Measurements from ENCODE around the gene CNTNAP2. TPM values are rescaled to one million over a fixed set of nuclear protein-coding genes. Genes with fewer than 3 reads are reported as not detected.

Gene CNTNAP2
- total RNA-seq, 4 donors from 2014 or later = 0.91 to 16.0 TPM; not detected in 2

DNA sequence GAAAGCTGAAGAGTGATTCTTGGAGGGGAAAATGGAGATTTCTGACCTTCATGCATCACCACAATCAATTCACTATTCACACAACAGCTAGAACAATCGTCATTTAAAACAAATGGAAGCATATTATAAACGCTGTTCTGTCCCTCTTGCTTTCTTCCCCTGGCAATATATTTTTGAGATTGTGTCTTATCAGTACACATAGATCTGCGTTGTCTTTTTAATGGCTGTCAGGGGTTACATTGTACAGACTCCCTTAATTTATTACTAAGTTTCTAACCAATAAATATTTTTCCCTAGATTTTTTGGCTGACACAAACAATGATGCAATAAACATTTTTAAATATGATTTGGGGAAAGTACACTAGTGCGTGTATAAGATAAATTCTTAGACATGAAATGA, 1358.3 kb downstream of the CNTNAP2 start:
- Histone ChIP-seq H3K27ac (no peak overlapping the region), H3K36me3 (no peaks in the 10 kb centered on the region), H3K27me3 (no peaks in the 10 kb centered on the region), H3K4me1 (no peaks in the 10 kb centered on the region), H3K9me3 (no peaks in the 10 kb centered on the region), H3K4me3 (no peak overlapping the region)
- TF ChIP-seq, protein P1, sequence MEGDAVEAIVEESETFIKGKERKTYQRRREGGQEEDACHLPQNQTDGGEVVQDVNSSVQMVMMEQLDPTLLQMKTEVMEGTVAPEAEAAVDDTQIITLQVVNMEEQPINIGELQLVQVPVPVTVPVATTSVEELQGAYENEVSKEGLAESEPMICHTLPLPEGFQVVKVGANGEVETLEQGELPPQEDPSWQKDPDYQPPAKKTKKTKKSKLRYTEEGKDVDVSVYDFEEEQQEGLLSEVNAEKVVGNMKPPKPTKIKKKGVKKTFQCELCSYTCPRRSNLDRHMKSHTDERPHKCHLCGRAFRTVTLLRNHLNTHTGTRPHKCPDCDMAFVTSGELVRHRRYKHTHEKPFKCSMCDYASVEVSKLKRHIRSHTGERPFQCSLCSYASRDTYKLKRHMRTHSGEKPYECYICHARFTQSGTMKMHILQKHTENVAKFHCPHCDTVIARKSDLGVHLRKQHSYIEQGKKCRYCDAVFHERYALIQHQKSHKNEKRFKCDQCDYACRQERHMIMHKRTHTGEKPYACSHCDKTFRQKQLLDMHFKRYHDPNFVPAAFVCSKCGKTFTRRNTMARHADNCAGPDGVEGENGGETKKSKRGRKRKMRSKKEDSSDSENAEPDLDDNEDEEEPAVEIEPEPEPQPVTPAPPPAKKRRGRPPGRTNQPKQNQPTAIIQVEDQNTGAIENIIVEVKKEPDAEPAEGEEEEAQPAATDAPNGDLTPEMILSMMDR (IDR thresholded peaks at IDR 0.05) = no peak
- TF ChIP-seq POLR2A (IDR thresholded peaks at IDR 0.05) = no peak
- intact Hi-C loops (cut with DNase I; ENCODE audit: low total_unique reads) = no loop called here
- no peak for DNase-seq

DNA sequence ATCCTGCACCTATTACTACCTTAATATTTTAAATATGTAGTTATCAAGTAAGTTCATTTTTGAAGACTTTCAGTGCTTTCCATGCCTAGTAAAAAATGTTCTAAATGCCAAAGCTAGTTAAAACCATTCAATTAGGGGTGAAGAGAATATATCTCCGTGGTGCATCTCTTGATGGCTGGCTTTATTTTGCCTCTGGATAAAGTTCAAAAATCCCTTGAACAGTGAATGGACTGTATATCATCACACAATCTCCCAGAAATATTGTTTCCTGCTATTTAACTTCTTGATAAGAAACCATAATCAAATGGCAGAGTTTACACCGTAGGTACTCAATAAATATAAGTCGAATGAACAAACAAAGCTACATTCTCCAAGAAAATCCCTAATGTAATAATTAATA, 1360.9 kb downstream of the CNTNAP2 start:
- no peak for TF ChIP-seq POLR2A (IDR thresholded peaks at IDR 0.05)
- TF ChIP-seq, protein P1 (IDR thresholded peaks at IDR 0.05) = no peak
- DNase-seq = no peak
- Histone ChIP-seq H3K27ac (no peak overlapping the region), H3K27me3 (no peaks in the 10 kb centered on the region), H3K4me3 (no peak overlapping the region), H3K36me3 (no peaks in the 10 kb centered on the region), H3K4me1 (no peaks in the 10 kb centered on the region), H3K9me3 (no peaks in the 10 kb centered on the region)
- intact Hi-C loops (cut with DNase I; ENCODE audit: low total_unique reads) = no loop called here

DNA sequence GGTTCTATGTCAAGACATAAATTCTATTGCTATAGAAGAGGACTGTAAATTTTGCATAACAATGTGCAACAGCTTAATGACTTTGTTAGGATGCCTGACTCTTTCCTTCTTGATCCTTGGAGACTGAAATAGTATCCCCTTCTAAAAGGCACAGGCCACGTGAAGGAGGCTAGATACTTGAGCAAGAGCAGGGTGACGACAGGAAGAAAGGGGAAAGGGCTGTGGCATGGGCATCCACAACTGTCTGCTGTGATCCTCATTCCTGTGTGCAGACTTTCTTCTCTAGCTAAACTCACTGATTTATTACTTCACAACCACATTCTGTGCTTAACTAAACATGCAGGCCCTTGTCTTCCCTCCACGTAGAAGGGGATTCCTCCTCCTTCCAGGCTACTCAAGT, 1362.2 kb downstream of the CNTNAP2 start:
- Histone ChIP-seq H3K4me3 (no peak overlapping the region), H3K4me1 (no peaks in the 10 kb centered on the region), H3K9me3 (no peaks in the 10 kb centered on the region), H3K36me3 (no peaks in the 10 kb centered on the region), H3K27me3 (no peaks in the 10 kb centered on the region), H3K27ac (no peak overlapping the region)
- intact Hi-C loops (cut with DNase I; ENCODE audit: low total_unique reads) = no loop called here
- no peak for DNase-seq
- no peak for TF ChIP-seq POLR2A (IDR thresholded peaks at IDR 0.05)
- TF ChIP-seq, protein P1 (IDR thresholded peaks at IDR 0.05) = no peak

DNA sequence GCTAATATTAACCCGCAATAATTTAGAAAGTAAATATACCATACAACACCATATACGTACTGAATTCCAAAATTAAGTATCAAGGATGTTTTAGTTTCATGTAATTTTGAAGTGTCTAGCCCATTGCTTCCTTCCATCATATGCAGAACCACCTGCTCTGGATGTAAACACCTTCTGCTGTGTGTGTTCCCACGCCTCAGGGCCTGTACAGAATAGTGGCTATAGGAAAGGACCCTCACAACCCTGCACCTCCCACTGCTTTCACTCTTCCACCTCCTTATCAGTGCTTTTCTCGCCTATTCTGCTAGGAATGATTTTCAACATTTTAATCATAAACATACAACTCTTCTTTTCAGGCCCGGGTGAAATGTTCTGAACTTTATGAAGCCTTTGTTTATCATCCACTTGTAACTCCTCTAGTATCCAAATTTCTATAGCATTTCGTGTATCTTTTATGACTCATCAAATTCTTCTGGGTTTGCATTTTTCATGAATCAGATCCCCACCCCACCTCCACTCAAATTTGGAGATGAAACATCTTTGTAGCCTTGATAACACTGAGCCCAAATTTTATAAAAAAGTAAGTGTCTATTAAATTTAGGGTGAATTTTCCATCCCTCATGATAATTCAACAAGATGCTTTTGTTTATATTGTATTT, 1367.2 kb downstream of the CNTNAP2 start:
- Histone ChIP-seq H3K36me3 (no peaks in the 10 kb centered on the region), H3K9me3 (no peaks in the 10 kb centered on the region), H3K27ac (no peak overlapping the region), H3K27me3 (no peaks in the 10 kb centered on the region), H3K4me3 (no peak overlapping the region), H3K4me1 (no peaks in the 10 kb centered on the region)
- TF ChIP-seq, protein P1 (IDR thresholded peaks at IDR 0.05) = no peak
- no peak for TF ChIP-seq POLR2A (IDR thresholded peaks at IDR 0.05)
- intact Hi-C loops (cut with DNase I; ENCODE audit: low total_unique reads) = no loop called here
- no peak for DNase-seq

DNA sequence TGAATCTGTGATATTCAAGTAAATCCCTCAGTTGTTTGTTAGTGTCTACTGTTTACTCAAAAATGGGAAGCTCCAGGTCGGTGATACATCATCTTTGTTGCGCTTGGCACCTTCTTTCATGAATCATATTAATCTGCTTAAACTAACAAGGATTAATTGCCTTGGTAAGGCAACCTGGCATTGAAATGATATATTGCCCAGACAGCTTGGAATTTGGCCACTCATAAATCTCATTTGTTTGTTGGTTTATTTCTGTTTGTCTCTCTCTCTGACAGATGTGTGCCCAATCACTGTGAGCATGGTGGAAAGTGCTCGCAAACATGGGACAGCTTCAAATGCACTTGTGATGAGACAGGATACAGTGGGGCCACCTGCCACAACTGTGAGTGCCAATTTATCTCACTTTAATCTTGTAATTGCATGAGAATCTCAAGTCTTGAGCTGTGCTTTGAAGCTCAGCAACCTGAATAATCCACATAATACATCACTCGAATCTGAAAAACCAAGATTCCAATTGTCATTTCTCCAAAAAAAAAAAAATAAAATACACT, 1369.1 kb downstream of the CNTNAP2 start:
- DNase-seq = no peak
- intact Hi-C loops (cut with DNase I; ENCODE audit: low total_unique reads) = no loop called here
- Histone ChIP-seq H3K4me3 (no peak overlapping the region), H3K9me3 (no peaks in the 10 kb centered on the region), H3K4me1 (no peaks in the 10 kb centered on the region), H3K36me3 (no peaks in the 10 kb centered on the region), H3K27ac (no peak overlapping the region), H3K27me3 (no peaks in the 10 kb centered on the region)
- TF ChIP-seq, protein P1 (IDR thresholded peaks at IDR 0.05) = no peak
- no peak for TF ChIP-seq POLR2A (IDR thresholded peaks at IDR 0.05)

Measured in uterus (tissue), 4 donors.